ENCODE data around the gene SPTAN1.
A peak's percentile ranks its signal among the peaks of the same experiment; 100 is the strongest.
"Not testable (repeated sequence)": the region's sequence is repeated elsewhere in the genome, so short reads cannot be mapped to it uniquely, and the experiment has no call there.

SPTAN1 gene

GRCh38 chr9:128633601-128634000 is 81.2 kb downstream of the SPTAN1 start:
- DNase-seq, result no peak

DNA sequence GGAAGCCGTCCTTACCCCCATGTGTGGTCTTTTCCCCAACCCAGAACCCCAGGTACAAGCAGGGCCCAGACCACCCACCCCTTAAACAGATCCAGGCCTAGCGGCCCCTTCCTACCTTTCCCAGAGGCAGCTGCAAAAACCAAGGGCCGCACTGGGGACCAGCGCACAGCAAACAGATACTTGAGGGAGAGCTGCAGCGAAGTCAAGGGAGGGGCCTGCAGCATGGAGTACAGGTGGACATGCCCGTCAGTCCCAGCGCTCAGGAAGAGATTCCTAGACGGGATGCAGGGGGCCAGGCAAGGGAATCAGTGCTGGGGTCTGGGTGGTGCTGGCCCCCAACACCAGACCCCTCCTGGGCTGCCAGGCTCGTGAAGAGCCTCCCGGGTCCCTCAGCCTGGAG is 81.7 kb downstream of the SPTAN1 start:
- no peak for DNase-seq

DNA sequence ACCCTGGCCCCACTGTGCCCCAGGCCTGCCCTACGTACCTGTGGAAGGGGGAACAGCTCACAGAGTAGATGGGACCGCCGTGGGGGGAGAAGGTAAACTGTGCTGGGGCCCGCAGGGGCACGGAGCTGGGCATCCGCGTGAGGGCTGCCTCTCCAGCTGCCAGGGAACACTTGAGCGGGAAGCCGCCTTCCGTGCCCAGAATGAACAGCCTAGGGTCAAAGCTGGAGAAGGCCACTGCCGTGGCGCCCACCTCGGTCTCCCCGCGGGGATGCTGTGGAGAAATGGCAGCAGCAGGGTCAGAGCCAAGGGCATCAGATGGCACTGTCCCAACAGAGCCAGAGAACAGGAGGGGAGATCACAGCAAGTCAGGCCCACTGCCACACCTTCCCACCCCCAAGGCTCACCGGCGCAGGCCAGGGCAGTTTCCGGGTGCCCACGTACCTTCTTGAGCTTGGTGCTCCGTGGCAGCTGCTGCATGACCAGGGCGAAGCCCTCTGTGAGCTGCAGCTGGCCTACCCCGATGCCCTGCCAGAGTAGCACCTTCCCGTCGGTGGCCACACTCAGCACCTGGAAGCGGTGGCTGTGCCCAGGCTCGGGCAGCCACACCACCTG is 82.4 kb downstream of the SPTAN1 start:
- DNase-seq, result no peak

DNA sequence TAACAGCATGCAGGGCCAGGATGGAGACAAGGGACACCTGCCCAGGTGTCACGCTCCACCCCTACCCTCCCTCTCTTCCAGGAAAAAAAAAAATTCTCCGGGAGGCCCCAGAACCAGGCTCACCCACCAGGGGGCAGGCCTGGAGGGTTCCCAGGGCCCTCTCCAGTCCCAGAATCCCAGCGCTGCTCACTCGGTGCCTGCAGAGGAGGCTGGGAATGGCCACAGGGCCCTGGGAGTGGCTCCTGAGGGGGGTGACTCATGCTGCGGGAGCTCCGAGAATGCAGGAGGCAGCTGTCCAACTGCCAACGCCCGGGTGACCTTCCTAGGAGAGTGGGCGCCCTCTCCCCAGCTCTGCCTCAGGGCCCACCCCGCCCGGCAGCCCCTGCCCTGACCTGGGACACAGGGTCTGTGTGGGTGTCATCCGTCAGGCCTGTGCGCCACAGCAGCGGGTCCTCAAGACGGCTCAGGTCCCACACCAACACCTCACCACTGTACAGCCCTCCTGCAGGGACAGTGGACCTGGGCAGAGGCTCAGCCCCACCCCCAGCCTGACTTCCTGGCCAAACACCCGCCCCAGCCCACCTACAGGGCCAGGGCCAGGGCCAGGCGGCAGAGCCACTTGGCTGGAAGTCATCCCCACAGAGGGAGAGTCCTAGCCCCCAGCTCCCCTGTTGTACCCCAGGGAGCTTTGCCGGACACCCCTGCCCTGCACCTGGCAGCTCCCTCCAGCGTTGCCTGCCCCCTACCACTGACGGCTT is 83.1 kb downstream of the SPTAN1 start:
- no peak for DNase-seq

DNA sequence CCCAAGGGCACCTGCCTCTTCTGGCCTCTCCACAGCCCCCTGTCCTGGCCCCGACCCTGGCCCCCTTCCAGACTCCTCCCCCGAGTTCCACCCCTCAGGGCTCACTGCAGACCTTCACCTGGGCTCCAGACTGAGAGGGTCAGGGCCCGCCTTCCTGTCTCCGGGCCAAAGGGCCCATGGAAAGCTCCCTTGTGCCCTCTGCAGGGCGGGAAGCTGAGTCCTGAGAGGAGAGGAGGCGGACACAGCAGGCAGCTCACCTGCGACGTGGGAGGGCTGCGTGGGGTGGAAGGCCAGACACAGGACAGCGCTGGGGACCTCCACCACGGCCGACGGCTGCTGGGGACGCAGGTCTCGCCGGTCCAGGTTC is 83.6 kb downstream of the SPTAN1 start:
- DNase-seq, result no peak

DNA sequence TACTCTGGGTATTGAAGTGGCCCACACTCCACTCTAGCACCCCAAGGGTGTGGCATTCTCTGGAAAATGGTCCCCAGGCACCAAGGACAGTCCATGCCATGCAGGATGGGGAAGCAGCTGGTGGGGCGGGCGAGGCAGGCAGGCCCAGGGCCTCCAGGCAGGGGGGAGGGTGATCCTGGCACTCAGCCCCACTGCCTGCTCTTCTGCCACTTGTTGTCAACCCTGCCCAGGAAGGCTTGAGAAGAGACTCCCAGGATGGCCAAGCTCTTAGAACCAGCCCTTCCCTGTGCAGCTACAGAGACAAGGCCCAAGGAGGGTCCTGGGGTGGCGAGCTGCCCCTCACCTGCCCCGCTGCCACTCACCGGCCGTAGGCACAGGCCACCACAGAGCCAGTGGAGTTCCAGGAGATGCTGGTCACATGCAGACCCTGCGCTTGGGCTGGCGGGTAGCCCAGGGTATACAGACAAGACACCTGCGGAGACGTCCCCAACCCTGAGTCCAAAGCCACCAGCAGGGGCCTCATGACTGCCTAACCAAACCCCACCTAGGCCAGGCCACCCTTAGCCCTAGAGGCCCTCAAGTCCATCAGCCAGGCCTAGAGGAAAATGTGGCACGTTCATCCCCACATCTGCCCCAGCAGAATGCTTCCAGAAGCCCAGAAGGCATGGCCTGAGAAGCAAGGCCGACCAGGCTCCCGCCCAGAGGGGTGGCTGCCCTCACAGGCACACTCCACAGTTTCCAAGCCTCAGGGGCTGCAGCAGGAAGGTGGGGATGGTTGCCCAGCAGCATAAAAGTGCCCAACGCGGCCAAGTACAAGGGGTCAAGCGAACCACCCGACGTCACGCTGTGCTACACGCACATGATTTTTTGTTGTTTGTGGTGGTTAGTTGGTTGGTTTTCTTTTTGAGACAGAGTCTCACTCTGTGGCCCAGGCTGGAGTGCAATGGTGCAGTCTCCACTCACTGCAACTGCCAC is 84.5 kb downstream of the SPTAN1 start:
- DNase-seq, result no peak

GRCh38 chr9:128637656-128638055 is 85.3 kb downstream of the SPTAN1 start:
- DNase-seq, result no peak

DNA sequence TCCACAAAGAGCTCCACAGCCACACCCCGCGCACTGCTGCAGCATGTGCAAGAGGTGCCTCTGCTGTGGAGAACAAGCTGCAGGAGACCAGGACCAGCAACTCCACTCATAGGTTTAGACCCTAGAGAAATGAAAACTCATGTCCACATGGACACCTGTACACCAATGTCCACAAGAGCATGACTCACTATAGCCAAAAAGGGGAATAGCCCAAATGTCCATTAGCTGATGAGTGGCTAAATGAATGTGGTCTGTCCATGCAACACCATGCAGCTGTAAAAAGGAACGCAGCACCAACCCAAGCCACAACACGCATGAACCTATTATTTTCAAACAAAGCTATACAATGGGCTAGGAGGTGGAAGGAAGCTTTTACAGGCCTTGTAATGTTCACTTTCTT is 86.2 kb downstream of the SPTAN1 start:
- no peak for DNase-seq

DNA sequence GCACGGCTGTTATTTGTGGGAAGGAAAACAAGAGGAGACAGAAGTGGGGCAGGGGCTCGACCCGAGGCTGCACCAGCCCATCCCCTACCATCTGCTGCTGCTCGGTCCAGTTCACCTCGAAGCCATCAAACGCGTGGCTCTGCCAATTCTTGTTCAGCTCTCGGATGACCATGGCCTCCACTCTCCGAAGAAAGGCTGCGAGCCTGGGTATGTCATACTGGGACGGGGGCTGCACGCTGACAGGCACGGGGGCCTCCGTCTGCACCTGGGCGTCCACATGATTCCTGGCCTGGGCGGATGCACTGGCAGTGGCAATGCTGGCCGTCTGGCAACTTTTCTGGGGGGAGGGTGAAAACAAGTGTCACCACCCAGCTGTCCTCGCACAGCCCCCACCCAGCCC is 88.2 kb downstream of the SPTAN1 start:
- no peak for DNase-seq

GRCh38 chr9:128642675-128643245 is 90.4 kb downstream of the SPTAN1 start:
- DNase-seq, result peak; percentile 68

GRCh38 chr9:128643519-128644300 is 91.3 kb downstream of the SPTAN1 start:
- no peak for DNase-seq

- not testable (repeated sequence) for DNase-seq
Measured at GRCh38 chr9:128648206-128648605, 95.8 kb downstream of the SPTAN1 start.

GRCh38 chr9:128651798-128652197 is 99.4 kb downstream of the SPTAN1 start:
- no peak for DNase-seq

DNA sequence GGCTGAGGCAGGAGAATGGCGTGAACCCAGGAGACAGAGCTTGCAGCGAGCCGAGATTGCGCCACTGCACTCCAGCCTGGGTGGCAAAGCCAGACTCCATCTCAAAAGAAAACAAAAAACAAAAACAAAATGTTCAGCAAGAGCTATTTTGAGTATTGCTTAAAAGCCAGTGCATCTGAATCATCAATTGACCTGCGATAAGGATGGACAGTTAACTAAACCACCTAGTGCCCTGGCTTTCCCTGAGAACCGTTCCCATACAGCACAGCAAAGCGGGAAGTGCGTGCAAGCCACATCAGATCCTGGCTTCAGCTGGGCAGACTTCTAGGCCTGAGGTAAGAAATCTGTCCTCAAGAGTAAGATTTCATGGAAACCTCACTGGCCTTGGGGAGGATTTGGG is 101.5 kb downstream of the SPTAN1 start:
- DNase-seq, result no peak

GRCh38 chr9:128654481-128654880 is 102.1 kb downstream of the SPTAN1 start:
- DNase-seq, result no peak

DNA sequence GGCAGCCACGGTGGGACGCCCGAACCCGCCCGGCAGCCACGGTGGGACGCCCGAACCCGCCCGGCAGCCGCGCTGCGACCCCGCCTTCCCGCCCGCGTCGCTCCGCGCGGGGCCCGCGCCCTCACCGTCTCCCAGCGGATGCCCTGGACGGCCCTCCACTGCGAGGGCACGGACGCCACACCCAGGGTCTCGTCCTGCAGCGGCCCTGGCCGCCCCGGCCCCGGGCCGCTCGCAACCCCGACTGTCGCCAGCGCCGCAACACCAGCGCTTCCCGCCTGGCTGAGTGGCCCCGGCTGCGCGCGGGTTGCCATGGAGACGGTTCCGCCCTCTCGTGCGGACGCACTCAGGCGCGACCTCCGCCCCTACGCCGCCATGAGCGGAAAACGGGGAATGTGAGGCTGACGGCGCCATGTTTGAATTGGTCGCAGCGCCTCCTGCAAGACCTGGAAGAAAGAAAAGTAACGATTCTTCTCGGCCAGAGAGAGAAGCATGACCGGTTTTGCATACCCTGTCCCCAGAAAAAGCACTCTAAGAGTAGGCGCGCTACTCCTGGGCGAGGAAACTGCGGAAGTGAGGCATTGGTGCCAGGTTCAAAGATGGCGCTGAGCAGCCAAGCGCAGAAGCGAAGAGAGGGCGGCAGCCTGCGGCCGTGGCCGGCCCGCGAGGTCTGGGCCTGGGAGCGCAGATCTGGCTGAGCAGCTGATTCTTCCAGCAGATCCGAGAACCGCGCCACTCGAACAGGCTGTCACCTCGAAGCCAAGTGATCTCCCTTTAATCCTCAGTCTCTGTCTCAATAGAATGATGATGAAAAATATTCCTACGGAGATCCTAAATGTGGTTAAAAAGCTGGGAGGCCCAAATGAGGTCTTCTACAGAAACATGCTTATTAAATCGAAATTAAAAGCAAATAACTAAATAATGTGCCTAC is 104.3 kb downstream of the SPTAN1 start, which contains the start of gene DYNC2I2:
DYNC2I2 (minus strand) TSS at position 432 of the 928 bp plus-strand sequence; CDS start at position 311, 121 bp downstream.
- peak; percentile 100 for DNase-seq

GRCh38 chr9:128657344-128657704 is 104.9 kb downstream of the SPTAN1 start:
- no peak for DNase-seq

GRCh38 chr9:128657796-128658195 is 105.4 kb downstream of the SPTAN1 start:
- DNase-seq, result no peak

GRCh38 chr9:128666481-128666941 is 114.1 kb downstream of the SPTAN1 start:
- DNase-seq, result not testable (repeated sequence)

GRCh38 chr9:128669786-128670185 is 117.4 kb downstream of the SPTAN1 start:
- no peak for DNase-seq

- no peak for DNase-seq
Measured at GRCh38 chr9:128675382-128675781, 123.0 kb downstream of the SPTAN1 start.

All from retina (tissue), 1 donor.